ENCODE data around the gene ZNF580. TPM values are rescaled to one million over a fixed set of nuclear protein-coding genes. Genes with fewer than 3 reads are reported as not detected.

Gene ZNF580
- total RNA-seq, 1 donor from 2014 or later: 4.0 TPM

DNA sequence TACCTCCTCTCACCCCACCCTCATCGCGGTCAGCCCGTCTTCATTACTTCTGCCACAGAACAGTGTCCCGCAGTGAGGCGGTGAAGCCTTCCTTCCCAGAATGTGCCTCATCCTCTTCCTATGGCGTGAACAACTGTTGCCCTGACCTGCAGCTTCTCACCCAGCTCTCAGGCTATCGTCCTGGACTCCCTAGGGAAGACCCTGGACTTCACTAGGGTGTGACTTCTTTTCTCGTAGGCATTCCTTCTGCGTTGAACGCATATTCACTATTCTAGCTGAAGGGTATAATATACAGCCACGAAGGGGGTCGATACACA, 34.4 kb upstream of the ZNF580 start:
- DNase-seq: no peak

DNA sequence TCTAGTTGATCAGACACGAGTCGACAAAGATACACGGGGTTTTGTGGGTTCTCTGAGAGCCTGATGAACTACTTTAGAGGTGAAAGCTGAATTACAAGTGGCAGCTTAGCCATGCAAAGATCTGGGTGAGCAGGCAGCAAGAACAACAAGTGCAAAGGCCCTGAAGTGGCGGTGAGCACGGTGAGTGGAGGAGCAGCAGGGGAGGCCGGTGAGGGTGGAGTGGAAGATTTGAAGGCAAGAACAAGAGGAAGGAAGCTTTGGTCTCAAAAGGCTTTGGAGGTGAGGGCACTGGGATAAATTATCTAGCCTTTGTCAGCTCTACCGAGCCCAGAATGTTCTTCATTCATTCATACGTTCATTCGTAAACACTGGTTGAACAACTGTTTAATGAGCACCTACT, 34.0 kb upstream of the ZNF580 start:
- DNase-seq: no peak

DNA sequence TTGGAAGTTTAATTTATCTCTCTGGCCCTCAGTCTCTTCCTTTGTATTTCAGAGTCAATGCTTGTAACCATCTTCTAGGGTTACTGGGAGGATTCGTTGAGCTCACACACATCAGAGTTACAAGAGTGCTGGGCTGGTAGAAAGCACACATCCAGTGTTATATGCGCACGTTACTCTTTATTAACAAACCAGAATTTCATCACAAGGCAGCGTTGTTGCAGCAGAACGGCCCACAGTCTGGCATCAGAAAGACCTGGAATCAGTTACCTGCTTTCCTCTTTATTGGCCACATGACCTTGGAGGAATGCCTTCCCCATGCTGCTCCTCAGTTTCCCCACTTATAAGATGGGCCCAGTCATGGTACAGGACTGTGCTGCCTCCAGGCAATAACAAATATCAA, 31.5 kb upstream of the ZNF580 start:
- DNase-seq: no peak

DNA sequence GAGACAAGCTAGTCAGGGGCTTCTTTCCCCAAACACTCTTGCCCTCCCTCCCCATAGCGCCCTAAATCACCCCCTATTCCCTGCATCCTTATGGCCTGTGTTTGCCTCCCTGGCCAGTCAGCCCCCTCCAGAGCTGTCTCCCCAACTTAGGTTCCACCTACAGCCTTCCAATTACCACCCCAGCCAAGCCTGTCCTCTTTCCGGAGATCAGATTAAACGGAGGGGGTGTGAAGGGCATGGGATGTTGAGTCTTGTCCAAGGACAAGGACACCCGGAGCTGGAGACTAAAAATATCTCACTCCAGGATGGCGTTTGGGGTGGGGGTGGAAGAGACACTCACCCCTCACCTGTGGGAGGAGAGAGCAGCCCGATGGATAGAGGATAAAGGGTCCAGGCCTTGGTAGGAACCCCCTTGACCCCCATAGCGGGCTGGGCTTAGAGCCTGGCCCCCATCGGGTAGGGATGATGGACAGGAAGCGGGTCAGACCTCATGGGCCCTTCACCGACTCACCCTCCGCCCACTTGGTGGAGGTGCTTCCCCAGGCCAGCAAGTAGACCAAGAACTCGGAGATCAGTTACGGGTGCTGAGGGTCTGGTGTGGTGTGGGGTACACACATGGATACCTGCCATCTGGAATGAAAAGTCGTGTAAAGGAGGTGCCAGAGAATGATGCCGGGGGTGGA, 29.4 kb upstream of the ZNF580 start:
- no peak for DNase-seq

DNA sequence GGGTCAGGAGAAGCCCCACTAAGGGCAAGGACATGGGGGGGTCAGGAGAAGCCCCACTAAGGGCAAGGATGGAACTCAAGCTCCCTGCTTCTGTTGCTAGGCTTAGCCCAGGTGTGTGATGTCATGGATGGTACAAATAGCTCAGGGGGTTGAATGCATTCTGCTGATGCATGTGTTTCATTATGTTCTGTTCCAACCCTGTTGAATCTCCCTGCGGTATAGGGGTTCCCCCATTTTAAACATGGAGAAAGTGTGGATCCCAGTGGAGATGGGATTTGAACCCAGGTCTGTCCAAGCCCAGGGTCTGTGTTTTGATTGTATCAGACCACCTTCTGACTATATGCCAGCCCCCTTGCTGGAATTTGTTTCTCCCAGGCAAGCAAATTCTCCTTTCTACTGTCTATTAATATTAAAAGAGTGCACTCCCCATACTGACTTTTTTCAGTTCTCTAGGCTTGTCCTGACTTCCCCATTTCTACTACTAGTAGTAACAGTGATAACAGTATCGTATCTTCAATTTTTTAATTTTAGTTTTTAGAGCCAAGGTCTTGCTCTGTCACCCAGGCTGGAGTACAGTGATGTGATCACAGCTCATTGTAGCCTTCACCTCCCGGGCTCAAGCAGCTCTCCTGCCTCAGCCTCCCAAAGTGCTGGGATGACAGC, 28.7 kb upstream of the ZNF580 start:
- no peak for DNase-seq

DNA sequence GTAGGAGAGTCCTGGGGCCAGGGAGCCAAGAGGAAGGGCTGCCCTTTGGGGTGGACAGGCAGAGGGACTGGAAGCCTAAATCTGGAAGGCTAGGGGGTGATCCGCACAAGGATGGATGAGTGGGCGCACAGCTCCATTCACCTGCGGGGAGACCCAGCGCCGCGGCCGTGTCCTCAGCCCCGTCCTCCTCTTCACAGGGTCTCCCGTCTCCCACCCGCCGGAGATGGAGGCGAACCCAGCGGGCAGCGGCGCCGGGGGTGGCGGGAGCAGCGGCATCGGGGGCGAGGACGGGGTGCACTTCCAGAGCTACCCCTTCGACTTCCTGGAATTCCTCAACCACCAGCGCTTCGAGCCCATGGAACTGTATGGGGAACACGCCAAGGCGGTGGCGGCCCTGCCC, 27.4 kb upstream of the ZNF580 start:
- no peak for DNase-seq

DNA sequence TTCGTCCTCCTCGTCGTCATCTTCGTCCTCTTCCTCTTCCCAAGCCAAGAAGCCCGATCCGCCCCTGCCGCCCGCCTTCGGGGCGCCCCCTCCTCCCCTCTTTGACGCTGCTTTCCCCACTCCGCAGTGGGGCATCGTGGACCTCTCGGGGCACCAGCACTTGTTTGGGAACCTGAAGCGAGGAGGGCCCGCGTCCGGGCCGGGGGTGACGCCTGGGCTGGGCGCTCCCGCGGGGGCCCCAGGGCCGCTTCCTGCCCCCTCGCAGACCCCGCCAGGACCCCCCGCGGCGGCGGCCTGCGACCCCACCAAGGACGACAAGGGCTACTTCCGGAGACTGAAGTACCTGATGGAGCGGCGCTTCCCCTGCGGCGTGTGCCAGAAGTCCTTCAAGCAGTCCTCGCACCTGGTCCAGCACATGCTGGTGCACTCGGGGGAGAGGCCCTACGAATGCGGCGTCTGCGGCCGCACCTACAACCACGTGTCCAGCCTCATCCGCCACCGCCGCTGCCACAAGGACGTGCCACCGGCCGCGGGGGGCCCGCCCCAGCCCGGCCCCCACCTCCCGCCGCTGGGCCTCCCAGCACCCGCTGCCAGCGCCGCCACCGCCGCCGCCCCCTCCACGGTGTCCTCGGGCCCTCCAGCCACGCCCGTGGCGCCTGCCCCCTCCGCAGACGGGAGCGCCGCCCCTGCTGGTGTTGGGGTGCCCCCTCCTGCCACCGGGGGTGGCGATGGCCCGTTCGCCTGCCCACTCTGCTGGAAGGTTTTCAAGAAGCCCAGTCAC, 26.7 kb upstream of the ZNF580 start:
- no peak for DNase-seq

DNA sequence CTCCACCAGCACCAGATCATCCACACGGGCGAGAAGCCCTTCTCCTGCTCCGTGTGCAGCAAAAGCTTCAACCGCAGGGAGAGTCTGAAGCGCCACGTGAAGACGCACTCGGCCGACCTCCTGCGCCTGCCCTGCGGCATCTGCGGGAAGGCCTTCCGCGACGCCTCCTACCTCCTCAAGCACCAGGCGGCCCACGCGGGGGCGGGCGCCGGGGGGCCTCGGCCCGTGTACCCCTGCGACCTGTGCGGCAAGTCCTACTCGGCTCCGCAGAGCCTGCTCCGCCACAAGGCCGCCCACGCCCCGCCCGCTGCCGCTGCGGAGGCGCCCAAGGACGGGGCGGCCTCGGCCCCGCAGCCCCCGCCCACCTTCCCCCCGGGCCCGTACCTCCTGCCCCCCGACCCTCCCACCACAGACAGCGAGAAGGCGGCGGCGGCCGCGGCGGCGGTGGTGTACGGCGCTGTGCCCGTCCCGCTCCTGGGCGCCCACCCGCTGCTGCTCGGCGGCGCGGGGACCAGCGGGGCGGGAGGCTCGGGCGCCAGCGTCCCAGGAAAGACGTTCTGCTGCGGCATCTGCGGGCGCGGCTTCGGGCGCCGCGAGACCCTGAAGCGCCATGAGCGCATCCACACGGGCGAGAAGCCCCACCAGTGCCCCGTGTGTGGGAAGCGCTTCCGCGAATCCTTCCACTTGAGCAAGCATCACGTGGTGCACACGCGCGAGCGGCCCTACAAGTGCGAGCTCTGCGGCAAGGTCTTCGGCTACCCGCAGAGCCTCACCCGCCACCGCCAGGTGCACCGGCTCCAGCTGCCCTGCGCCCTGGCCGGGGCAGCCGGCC, 25.9 kb upstream of the ZNF580 start:
- DNase-seq: no peak

DNA sequence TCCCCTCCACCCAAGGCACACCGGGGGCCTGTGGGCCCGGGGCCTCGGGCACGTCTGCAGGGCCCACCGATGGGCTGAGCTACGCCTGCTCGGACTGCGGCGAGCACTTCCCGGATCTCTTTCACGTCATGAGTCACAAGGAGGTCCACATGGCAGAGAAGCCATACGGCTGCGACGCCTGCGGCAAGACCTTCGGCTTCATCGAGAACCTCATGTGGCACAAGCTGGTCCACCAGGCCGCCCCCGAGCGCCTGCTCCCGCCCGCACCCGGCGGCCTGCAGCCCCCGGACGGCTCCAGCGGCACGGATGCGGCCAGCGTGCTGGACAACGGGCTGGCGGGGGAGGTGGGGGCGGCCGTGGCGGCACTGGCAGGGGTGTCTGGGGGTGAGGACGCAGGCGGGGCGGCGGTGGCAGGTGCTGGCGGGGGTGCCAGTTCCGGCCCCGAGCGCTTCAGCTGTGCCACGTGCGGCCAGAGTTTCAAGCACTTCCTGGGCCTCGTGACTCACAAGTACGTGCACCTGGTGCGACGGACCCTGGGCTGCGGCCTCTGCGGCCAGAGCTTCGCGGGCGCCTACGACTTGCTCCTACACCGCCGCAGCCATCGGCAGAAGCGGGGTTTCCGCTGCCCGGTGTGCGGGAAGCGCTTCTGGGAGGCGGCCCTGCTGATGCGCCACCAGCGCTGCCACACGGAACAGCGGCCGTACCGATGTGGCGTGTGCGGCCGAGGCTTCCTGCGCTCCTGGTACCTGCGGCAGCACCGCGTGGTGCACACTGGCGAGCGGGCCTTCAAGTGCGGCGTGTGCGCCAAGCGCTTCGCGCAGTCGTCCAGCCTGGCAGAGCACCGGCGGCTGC, 25.0 kb upstream of the ZNF580 start:
- DNase-seq: no peak

DNA sequence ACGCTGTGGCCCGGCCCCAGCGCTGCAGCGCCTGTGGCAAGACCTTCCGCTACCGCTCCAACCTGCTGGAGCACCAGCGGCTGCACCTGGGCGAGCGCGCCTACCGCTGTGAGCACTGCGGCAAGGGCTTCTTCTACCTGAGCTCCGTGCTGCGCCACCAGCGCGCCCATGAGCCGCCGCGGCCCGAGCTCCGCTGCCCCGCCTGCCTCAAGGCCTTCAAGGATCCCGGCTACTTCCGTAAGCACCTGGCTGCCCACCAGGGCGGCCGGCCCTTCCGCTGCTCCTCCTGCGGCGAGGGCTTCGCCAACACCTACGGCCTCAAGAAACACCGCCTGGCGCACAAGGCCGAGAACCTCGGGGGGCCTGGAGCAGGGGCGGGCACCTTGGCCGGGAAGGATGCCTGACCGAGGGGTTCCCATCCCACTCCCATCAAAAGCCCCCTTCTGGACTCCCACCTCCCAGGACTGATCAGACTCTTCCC, 24.4 kb upstream of the ZNF580 start:
- no peak for DNase-seq

DNA sequence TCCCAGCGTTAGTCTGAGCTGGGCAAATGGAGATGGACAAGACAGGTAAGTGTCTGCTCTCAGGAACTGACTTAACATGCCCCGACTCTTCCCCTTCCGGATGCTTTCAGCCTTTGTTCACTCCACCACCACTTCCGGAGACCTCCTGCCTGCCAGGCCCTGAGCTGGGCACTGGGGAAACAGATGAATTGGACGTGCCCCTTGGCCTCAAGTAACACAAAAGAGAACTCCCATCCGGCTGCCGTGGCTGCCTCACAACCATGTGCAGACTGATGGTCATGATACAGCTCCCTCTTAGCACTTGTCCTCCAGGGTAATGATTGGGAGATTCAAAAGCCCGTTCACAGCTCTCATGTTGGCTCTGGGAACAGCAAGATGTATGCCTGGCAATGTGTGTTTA, 23.4 kb upstream of the ZNF580 start:
- no peak for DNase-seq

DNA sequence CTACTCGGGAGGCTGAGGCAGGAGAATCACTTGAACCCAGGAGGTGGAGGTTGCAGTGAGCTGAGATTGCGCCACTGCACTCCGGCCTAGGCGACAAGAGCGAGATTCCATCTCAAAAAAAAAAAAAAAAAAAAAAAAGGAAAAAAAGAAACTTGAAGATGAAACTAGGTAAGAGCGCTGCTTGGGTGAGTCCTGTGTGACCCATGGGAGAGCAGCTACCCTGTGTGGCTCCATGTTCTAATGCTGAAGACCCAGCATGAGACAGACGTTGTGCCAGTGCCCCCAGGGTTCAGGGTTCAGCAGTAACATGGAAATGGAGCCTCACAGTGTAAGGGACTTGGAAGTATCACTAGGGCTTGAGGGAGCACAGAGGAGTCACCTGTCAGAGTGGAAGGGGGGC, 22.4 kb upstream of the ZNF580 start:
- DNase-seq: no peak

DNA sequence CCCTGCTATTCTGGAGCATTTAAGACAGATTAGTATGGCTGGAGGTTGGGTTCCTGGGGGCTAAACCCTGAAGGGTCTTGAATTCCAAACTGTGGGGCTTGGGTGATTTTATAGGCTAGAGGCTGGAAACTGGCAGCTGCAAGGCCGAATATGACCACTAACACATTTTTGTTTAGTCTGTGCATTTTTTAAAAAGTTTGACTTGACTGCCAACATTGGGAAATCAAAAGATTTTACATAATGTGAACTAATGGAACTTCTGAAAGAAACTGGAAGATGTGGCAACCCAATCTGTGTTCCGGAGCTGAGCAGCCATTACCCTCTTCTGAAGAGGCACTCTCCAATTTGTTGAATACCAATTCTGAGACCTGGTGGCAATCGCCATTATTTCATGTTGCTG, 21.5 kb upstream of the ZNF580 start:
- DNase-seq: no peak

DNA sequence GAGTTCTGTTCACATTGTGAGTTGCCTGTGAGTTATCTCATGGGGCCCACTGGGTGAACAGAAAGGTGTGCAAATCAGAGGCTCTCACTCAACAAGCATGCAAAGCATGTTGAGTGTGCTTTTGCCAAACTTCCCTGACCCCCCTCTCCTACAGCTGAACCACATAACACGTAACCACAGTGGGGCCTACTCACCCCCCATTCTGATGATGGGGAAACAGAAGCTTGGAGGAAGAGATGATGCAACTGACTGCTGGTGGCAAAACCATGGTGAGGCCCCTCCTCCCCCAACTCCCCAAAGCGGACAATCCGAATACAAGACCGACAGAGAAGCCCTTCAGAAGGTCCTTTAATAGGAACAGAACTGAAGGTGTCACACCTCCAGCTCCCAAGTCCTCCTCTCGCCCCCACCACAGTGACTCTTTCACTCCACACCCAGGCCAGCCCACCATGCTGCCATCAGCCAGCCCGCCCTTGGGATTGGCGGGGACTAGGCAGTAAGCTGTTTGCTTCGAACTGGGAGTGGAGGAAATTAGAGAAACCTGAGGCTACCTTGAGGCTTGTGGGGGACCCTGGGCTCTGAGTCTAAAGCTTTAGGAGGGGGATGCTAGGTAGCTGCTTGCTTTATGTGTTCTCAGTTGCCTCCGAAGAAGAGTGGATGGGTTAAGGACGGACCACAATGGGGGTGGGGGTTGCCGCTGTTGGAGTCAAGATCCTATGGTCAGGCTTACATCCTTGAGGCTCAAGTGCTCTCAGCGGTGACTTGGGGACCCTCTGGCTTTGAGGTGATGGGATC, 20.2 kb upstream of the ZNF580 start:
- no peak for DNase-seq

DNA sequence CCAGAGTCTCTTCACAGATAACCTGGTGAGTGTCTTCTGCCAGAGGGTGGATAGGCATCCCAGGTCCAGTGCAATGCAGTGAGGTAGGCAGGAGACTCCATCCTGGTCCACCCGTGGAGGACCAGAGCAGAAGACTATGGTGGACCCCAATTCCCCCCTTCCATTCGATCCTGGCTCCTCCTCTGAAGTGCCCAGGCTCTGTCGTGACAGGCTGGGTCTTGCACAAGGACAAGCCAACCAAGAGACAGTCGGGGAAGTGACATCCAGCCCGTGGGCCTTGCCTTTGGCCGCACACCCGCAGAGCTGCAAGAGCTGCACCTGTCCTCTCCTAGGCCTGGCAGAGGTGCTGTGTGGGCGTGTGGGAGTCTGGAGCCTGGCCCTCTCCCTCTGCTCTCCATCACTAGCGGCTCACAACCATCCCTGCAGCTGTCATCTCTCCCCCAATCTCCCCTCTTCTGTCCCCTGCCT, 19.6 kb upstream of the ZNF580 start:
- DNase-seq: no peak

DNA sequence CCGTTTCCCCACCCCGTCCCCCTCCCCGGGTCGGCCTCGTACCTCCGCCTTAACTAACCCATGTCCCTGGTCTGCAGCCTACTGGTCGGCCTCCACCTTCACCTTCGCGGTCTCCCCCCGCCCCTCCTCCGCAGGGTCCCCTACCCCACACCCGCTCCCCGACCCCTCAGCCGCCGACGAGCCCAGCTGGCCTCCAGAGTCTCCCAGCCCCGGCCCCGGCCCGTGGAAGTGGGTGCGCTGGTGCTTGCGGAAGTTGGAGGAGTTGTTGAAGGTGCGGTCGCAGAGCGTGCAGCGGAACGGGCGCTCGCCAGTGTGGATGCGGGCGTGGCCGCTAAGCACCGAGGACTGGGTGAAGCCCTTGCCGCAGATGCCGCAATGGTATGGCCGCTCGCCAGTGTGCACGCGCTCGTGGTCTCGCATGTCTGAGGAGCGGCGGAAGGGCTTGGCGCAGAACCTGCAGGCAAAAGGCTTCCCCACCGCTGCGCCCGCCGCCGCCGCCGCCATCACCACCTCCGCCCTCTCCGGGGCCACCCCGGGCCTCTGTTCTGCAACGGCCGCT, 19.1 kb upstream of the ZNF580 start:
- no peak for DNase-seq

DNA sequence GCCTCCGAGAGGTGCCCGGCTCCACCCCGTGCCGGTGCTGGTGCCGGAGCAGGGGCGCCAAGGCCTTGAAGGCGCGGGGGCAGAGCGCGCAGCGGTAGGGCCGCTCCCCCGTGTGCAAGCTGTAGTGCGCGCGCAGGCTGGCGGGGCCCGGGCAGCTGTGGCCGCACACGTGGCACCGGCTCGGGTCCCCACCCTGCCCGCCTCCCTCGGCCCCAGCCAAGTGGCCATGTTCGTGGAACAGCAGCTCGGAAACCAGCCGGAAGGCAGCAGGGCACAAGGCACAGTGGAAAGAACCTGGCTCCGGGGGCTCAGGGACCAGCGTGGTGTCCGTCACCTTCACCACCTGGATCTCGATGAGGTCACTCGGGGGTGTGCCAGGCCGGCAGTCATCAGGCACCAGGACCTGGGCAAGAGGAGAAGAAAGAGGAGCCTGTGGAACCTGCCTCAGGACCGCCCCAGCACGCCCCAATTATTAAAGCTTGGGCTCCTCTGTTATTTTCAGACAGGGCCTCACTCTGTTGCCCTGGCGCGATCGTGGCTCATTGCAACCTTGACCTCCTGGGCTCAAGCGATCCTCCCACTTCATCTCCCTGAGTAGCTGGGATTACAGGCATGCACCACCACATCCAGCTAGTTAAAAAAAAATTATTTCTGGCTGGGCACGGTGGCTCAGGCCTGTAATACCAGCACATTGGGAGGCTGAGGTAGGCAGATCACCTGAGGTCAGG, 18.4 kb upstream of the ZNF580 start:
- DNase-seq: no peak

DNA sequence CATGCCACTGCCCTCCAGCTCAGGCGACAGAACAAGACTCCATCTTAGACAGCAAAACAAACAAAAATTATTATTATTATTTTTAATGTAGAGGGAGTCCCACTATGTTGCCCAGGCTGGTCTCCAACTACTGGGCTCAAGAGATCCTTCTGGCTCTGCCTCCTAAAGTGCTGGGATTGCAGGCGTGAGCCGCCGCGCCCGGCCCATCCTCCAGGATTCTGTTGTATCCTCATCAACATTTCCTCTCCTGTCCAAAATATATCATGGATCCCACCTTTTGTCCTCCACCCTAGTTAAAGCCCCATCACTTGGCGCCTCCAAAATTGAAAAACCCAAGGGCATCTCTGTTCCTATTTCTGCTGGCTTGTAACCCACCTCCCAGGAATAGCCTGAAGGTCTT, 17.7 kb upstream of the ZNF580 start:
- DNase-seq: no peak

DNA sequence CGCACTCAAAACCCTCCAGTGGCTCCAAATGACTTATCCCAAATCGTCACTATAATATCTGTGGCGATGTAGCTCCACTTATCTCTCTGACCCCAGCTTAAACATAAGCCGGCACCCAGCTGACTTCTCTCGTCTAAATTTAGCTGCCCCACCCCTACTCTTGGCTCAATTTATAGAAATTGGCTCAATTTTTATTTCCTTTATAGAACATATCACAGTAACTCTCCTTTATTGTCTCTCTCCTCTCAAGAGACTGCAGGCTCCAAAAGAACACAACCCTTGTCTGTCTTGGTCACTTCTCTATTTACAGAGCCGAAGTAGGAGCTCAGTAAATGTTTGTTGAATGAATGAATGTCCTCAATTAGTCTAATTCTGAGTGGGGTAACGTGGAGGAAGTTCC, 17.2 kb upstream of the ZNF580 start:
- DNase-seq: no peak
